HFFc6 (cell line): ENCODE data around the gene ARHGAP44. TPM values are rescaled to one million over a fixed set of nuclear protein-coding genes. Genes with fewer than 3 reads are reported as not detected.
"Not testable (repeated sequence)": the region's sequence is repeated elsewhere in the genome, so short reads cannot be mapped to it uniquely, and the experiment has no call there.

Experiments
- DNase-seq: peaks from one replicate; pipeline ENCODE4 v3.0.0-alpha.2; 2018
- H3K27ac Mint-ChIP-seq: 2 replicates; pipeline ENCODE4 v1.8.0; 2020; ENCODE audit warnings: mild to moderate bottlenecking, mixed read lengths
- H3K27me3 Mint-ChIP-seq: 2 replicates; pipeline ENCODE4 v1.8.0; 2021; ENCODE audit warnings: mild to moderate bottlenecking, moderate library complexity, mixed read lengths; ENCODE audit not compliant: insufficient read depth
- H3K36me3 Mint-ChIP-seq: 2 replicates; pipeline ENCODE4 v1.8.0; 2021; ENCODE audit warnings: low read depth, mixed read lengths
- H3K4me1 Mint-ChIP-seq: 2 replicates; pipeline ENCODE4 v1.8.0; 2020; ENCODE audit warnings: low read depth, mixed read lengths
- H3K4me3 Mint-ChIP-seq: 2 replicates; pipeline ENCODE4 v1.8.0; 2020; ENCODE audit warnings: mild to moderate bottlenecking, moderate library complexity, mixed read lengths
- H3K9me3 Mint-ChIP-seq: 2 replicates; pipeline ENCODE4 v1.8.0; 2020; ENCODE audit warnings: mild to moderate bottlenecking, mixed read lengths
- total RNA-seq, 6 experiments: library from RNA; stranded (reverse); fragmentation: NEBNext Ultra II Directional; extraction: Animal tissue kit (Norgen Biotek cat#: 25700); gene quantifications; 2 replicates in 1 of 6; 3 replicates in 5 of 6; pipeline ENCODE4 v1.2.3, GENCODE V29; 2021
- TF ChIP-seq, protein P1 (sequence below): fragments of 200-600 bp; sonication (generic); IDR thresholded peaks from 2 replicates; pipeline ENCODE4 v1.5.0; 2021; ENCODE audit warnings: antibody characterized with exemption, mild to moderate bottlenecking

Gene ARHGAP44
- total RNA-seq, 6 experiments from 2014 or later: 0.43 to 1.3 (median 0.68) TPM

DNA sequence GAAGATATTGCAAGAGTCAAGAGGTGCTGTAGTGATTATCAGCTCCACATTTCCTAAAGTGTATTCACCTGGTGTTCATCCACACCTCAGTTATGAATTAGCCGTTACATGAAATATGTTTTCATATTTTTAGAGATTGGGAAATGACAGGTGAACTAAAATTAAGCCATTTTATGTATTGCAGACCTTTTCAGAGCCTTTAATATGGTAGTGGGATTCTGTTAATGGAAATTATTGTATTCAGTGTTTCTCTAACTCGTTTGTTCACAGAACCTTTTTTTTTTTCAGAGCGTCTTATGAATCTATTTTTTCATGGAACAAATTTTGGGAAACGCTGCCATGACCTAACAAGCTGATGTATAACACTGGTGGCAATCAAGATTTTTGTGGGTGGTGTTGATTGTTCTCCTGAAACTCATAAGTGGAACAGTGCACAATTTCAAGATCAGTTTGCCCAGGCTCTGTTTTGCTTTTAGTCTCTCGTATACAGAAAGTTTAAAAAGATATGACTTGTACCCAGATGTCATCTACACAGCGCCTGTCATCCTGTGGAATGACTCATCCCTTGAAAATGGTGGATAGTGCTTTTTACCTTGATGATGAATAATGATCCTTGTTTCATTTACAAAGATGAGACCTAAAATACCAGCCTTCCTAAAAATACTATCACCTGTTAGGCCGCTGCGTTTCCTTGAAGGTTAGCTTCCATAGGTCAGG is 88.8 kb downstream of the ARHGAP44 start:
- Mint-ChIP-seq H3K4me1 (no peaks in the 10 kb centered on the region), H3K4me3 (no peak overlapping the region), H3K27me3 (no peaks in the 10 kb centered on the region; the same call in 1 of the 2 replicates), H3K27ac (no peak overlapping the region), H3K36me3 (no peaks in the 10 kb centered on the region), H3K9me3 (peaks cover 6% of the 10 kb centered on the region; the same call in 1 of the 2 replicates)
- DNase-seq: no peak
- TF ChIP-seq, protein P1, sequence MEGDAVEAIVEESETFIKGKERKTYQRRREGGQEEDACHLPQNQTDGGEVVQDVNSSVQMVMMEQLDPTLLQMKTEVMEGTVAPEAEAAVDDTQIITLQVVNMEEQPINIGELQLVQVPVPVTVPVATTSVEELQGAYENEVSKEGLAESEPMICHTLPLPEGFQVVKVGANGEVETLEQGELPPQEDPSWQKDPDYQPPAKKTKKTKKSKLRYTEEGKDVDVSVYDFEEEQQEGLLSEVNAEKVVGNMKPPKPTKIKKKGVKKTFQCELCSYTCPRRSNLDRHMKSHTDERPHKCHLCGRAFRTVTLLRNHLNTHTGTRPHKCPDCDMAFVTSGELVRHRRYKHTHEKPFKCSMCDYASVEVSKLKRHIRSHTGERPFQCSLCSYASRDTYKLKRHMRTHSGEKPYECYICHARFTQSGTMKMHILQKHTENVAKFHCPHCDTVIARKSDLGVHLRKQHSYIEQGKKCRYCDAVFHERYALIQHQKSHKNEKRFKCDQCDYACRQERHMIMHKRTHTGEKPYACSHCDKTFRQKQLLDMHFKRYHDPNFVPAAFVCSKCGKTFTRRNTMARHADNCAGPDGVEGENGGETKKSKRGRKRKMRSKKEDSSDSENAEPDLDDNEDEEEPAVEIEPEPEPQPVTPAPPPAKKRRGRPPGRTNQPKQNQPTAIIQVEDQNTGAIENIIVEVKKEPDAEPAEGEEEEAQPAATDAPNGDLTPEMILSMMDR: no peak

DNA sequence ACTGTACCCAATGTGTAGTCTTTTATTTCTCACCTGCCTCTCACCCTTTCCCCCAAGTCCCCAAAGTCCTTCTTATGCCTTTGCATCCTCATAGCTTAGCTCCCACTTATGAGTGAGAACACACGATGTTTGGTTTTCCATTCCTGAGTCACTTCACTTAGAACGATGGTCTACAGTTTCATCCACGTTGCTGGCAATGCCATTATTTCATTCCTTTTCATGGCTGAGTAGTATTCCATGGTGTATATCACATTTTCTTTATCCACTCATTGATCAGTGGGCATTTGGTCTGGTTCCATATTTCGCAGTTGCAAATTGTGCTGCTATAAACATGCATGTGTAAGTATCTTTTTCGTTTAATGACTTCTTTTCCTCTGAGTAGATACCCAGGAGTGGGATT is 89.8 kb downstream of the ARHGAP44 start:
- not testable (repeated sequence) for H3K4me1 Mint-ChIP-seq, H3K4me3 Mint-ChIP-seq, H3K27ac Mint-ChIP-seq, H3K9me3 Mint-ChIP-seq, H3K27me3 Mint-ChIP-seq, DNase-seq, H3K36me3 Mint-ChIP-seq

DNA sequence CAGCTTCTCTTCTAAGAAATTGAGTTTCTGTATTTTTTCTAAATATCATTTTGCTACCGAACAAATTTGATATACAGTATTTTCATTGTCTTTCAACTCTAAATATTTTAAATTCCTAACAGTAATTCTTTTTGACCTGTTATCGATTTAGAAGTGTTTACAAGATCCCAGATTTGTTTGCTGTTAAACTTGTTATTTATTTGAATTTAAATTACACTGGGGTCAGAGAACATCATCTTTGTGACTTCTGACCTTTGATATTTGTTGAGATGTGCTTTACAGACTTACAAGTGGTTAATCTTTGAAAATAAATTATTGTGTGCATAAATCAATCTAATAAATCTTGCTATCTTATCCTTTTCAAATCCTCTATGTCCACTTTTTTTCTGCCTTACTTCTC is 94.2 kb downstream of the ARHGAP44 start:
- H3K4me3 Mint-ChIP-seq: no peak overlapping the region
- no peaks in the 10 kb centered on the region for H3K36me3 Mint-ChIP-seq
- no peaks in the 10 kb centered on the region for H3K4me1 Mint-ChIP-seq
- H3K27me3 Mint-ChIP-seq: no peaks in the 10 kb centered on the region; the same call in none of the 2 replicates
- TF ChIP-seq, protein P1: no peak
- no peaks in the 10 kb centered on the region for H3K9me3 Mint-ChIP-seq
- no peak for DNase-seq
- H3K27ac Mint-ChIP-seq: no peak overlapping the region

DNA sequence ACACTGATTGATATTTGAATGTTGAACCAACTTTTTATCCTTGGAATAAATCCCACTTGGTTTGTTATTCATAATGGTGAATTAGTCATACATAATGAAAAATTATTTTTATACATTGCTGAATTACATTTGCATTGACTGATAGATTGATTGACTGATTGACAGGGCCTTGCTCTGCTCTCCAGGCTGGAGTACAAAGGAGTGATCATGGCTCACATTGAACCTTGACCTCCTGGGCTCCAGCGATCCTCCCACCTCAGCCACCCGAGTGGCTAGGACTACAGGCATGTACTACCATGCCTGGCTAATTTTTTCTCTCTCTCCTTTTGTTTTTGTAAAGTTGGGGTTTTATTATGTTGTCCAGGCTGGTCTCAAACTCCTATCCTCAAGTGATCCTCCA is 97.8 kb downstream of the ARHGAP44 start:
- TF ChIP-seq, protein P1: no peak
- H3K36me3 Mint-ChIP-seq: no peaks in the 10 kb centered on the region

DNA sequence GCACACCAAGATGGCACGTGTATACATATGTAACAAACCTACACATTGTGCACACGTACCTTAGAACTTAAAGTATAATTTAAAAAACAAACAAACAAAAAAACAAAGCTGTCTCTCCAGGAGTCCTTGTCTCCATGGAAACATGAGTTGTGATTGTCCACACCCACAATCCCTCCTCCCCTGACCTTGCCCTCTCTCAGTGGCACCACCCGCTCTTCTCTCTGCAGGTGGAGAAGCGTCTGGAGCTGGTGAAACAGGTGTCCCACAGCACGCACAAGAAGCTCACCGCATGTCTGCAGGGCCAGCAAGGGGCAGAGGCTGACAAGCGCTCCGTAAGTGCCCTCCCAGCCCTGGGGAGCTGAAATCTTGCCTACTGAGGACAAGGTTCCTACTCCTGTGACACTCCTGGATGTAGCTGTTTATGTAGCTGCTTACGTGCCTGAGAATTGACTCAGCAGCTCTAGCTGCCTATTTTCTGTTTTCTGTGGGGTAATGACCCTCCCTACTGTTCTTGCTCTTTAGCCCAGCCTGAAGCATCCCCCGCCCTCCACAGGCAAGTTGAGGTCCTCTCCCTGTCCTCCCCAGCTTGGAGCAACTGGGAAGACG is 107.0 kb downstream of the ARHGAP44 start:
- DNase-seq: no peak
- Mint-ChIP-seq H3K36me3 (no peaks in the 10 kb centered on the region), H3K27ac (no peak overlapping the region), H3K9me3 (peaks cover 5% of the 10 kb centered on the region; the same call in 1 of the 2 replicates), H3K4me1 (no peaks in the 10 kb centered on the region), H3K4me3 (no peak overlapping the region), H3K27me3 (peaks cover 4% of the 10 kb centered on the region)
- TF ChIP-seq, protein P1: no peak

More for the DNA sequence above, 97.8 kb downstream of the ARHGAP44 start:
- H3K27ac Mint-ChIP-seq: no peak overlapping the region
- no peaks in the 10 kb centered on the region; the same call in none of the 2 replicates for H3K27me3 Mint-ChIP-seq
- DNase-seq: no peak
- H3K9me3 Mint-ChIP-seq: no peaks in the 10 kb centered on the region; the same call in 1 of the 2 replicates
- H3K4me3 Mint-ChIP-seq: no peak overlapping the region
- H3K4me1 Mint-ChIP-seq: no peaks in the 10 kb centered on the region

DNA sequence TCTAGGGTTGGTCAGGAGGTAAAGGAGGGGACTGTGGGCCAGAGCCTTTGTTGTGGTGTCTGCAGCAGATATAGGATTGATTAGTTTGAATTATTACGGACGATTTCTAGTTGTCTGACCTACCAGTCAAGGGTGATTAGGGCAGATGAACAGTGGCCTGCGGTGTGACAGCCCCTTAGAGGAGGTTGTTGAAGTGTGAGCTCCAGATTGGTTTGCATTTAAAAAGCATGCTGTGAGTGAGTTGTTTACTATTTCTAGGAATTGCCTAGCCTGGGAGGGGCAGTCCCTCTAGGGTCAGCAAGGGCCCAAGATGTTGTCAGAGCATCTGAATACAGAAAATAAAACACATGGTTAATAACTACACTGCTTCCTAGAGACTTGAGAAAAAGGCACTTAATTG is 108.8 kb downstream of the ARHGAP44 start:
- H3K4me3 Mint-ChIP-seq: no peak overlapping the region
- peaks cover 6% of the 10 kb centered on the region for H3K27me3 Mint-ChIP-seq
- H3K9me3 Mint-ChIP-seq: peaks cover 5% of the 10 kb centered on the region; the same call in 1 of the 2 replicates
- no peak for DNase-seq
- no peaks in the 10 kb centered on the region for H3K4me1 Mint-ChIP-seq
- no peak overlapping the region for H3K27ac Mint-ChIP-seq
- H3K36me3 Mint-ChIP-seq: no peaks in the 10 kb centered on the region
- TF ChIP-seq, protein P1: no peak
